ENCODE data around the gene CD300H.

DNA sequence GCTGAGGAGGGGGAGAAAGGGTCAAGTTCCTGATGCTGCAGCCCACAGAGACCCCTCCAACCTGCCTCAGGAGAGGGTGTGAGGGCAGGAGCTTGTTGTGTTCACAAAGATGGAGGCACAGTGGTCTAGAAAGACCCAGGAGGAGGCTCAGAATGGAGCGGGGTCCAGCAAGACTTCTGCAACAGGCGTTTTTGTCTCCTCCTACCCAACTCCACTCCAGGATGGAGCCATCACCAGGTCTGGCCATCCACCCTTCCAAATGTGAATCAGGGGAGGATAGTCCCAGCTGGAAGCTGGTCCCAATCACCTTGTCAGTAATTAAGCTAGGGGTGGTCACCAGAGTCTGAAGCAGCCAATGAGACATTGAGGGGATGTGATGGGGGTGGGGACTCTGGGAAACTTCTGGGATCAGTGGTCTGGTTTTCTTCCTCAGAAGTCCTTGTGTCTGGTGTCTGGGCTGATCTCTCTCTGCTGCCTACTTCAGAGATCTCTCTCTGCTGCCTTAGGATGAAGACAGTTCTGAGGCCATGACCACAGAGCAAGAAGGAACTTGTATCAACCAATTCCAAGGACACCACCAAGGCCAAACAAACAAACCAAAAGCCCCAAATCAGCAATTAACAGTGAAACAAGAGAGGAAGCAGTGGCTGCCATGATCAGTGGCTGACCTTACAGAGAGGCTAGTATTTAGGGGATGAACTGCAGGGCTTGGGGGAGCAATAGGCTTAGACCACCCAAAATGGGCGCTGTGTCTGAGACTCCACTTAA lies 50.6 kb downstream of the CD300H start:
- TF ChIP-seq, protein P1, sequence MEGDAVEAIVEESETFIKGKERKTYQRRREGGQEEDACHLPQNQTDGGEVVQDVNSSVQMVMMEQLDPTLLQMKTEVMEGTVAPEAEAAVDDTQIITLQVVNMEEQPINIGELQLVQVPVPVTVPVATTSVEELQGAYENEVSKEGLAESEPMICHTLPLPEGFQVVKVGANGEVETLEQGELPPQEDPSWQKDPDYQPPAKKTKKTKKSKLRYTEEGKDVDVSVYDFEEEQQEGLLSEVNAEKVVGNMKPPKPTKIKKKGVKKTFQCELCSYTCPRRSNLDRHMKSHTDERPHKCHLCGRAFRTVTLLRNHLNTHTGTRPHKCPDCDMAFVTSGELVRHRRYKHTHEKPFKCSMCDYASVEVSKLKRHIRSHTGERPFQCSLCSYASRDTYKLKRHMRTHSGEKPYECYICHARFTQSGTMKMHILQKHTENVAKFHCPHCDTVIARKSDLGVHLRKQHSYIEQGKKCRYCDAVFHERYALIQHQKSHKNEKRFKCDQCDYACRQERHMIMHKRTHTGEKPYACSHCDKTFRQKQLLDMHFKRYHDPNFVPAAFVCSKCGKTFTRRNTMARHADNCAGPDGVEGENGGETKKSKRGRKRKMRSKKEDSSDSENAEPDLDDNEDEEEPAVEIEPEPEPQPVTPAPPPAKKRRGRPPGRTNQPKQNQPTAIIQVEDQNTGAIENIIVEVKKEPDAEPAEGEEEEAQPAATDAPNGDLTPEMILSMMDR (IDR thresholded peaks at IDR 0.05) = no peak
- TF ChIP-seq POLR2A (IDR thresholded peaks at IDR 0.05) = no peak
